Cortex of kidney (tissue), 1 donor: ENCODE results near the gene OR52E1.
"Not testable (repeated sequence)": the region's sequence is repeated elsewhere in the genome, so short reads cannot be mapped to it uniquely, and the experiment has no call there.

Experiments used
- DNase-seq: peaks from one replicate; lab custom pipeline; 2025; lab: John Stamatoyannopoulos, UW

Gene OR52E1

GRCh38 chr11:5069272-5069671 lies at the start of gene OR52E1:
Gene OR52E1 (plus strand): TSS chr11:5069572.
- no peak for DNase-seq

GRCh38 chr11:5021996-5022395 lies 47.4 kb upstream of the OR52E1 start:
- no peak for DNase-seq

GRCh38 chr11:5036669-5037068 lies 32.7 kb upstream of the OR52E1 start:
- DNase-seq = no peak

GRCh38 chr11:5037926-5038325 lies 31.4 kb upstream of the OR52E1 start:
- DNase-seq = no peak

- DNase-seq = no peak
Measured at GRCh38 chr11:5038341-5038740, 31.0 kb upstream of the OR52E1 start.

- DNase-seq = no peak
Measured at GRCh38 chr11:5040876-5041275, 28.5 kb upstream of the OR52E1 start.

GRCh38 chr11:5042091-5042490 lies 27.3 kb upstream of the OR52E1 start:
- DNase-seq = no peak

GRCh38 chr11:5043380-5043779 lies 26.0 kb upstream of the OR52E1 start:
- DNase-seq = no peak

- no peak for DNase-seq
Measured at GRCh38 chr11:5046226-5046625, 23.1 kb upstream of the OR52E1 start, which contains the start of gene OR52J3. Gene OR52J3 (plus strand): TSS chr11:5046526. CDS start chr11:5046526, 0 bp downstream.

- no peak for DNase-seq
Measured at GRCh38 chr11:5046754-5047330, 22.5 kb upstream of the OR52E1 start.

GRCh38 chr11:5058679-5059078 lies 10.7 kb upstream of the OR52E1 start:
- DNase-seq = not testable (repeated sequence)

- DNase-seq = no peak
Measured at GRCh38 chr11:5059391-5059790, 10.0 kb upstream of the OR52E1 start, which contains the start of gene OR52E2. Gene OR52E2 (minus strand): TSS chr11:5059627. CDS start chr11:5059627, 0 bp downstream.

- no peak for DNase-seq
Measured at GRCh38 chr11:5065027-5065426, 4.3 kb upstream of the OR52E1 start.

- DNase-seq = no peak
Measured at GRCh38 chr11:5071799-5072198, 2.4 kb downstream of the OR52E1 start.

- no peak for DNase-seq
Measured at GRCh38 chr11:5081405-5081804, 12.0 kb downstream of the OR52E1 start.

- no peak for DNase-seq
Measured at GRCh38 chr11:5083602-5084001, 14.2 kb downstream of the OR52E1 start.

GRCh38 chr11:5088556-5088955 lies 19.2 kb downstream of the OR52E1 start:
- no peak for DNase-seq

- DNase-seq = no peak
Measured at GRCh38 chr11:5090668-5091067, 21.3 kb downstream of the OR52E1 start.

- DNase-seq = no peak
Measured at GRCh38 chr11:5092821-5093585, 23.6 kb downstream of the OR52E1 start.

GRCh38 chr11:5096011-5096410 lies 26.6 kb downstream of the OR52E1 start:
- DNase-seq = no peak

GRCh38 chr11:5102246-5102645 lies 32.9 kb downstream of the OR52E1 start:
- DNase-seq = no peak

- no peak for DNase-seq
Measured at GRCh38 chr11:5103066-5103465, 33.7 kb downstream of the OR52E1 start.

GRCh38 chr11:5107285-5107684 lies 37.9 kb downstream of the OR52E1 start:
- no peak for DNase-seq

- no peak for DNase-seq
Measured at GRCh38 chr11:5115339-5115738, 46.0 kb downstream of the OR52E1 start.
